ENCODE data around the gene RAB3GAP1.

DNA sequence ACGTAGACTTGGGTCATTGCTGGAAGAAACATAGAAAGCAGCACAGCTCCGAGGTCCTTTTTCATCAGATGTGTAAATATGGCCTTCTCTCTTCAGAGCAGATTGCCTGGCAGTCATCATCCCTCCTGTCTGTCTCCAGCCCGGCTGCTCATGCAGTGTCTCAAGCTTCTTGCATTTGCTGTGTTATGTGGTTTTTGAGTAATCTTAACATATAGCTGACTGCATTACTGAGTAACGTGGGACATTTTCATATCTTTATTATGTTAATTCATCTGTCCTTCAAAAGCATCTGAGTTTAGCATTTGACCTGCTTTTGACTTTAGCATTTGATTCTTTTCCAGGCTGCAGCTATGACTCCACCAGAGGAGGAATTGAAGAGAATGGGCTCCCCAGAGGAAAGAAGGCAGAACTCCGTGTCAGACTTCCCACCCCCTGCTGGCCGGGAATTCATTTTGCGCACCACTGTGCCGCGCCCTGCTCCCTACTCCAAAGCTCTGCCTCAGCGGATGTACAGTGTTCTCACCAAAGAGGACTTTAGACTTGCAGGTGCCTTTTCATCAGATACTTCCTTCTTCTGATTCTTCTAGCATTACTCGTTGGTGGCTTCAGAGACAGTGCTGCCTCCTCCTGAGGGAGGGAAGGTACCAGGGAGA is 116.2 kb downstream of the RAB3GAP1 start:
- TF ChIP-seq FOS (IDR thresholded peaks at IDR 0.05; ENCODE audit: low read depth, low read length): no peak
- TF ChIP-seq, protein P1, sequence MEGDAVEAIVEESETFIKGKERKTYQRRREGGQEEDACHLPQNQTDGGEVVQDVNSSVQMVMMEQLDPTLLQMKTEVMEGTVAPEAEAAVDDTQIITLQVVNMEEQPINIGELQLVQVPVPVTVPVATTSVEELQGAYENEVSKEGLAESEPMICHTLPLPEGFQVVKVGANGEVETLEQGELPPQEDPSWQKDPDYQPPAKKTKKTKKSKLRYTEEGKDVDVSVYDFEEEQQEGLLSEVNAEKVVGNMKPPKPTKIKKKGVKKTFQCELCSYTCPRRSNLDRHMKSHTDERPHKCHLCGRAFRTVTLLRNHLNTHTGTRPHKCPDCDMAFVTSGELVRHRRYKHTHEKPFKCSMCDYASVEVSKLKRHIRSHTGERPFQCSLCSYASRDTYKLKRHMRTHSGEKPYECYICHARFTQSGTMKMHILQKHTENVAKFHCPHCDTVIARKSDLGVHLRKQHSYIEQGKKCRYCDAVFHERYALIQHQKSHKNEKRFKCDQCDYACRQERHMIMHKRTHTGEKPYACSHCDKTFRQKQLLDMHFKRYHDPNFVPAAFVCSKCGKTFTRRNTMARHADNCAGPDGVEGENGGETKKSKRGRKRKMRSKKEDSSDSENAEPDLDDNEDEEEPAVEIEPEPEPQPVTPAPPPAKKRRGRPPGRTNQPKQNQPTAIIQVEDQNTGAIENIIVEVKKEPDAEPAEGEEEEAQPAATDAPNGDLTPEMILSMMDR (conservative IDR thresholded peaks at IDR 0.05; ENCODE audit: low read depth, low read length): no peak
